Common myeloid progenitor, CD34-positive (primary cell): Measurements from ENCODE around the gene IDH3B.

Experiments used
- CTCF ChIA-PET: fragments of 350-600 bp; sonication (Branson Sonifier 250); formaldehyde crosslinking; loops from one replicate; lab custom pipeline; 2021; ENCODE audit warnings: antibody characterized with exemption; lab: Charles Lee
- POLR2A ChIA-PET: fragments of 350-600 bp; sonication (Branson Sonifier 250); formaldehyde crosslinking; loops from one replicate; lab custom pipeline; 2021; ENCODE audit warnings: antibody characterized with exemption; lab: Charles Lee
- DNase-seq, 3 donors: peaks; one replicate each; pipeline versions ENCODE4 v3.0.0 to v3.0.0-alpha.2; 2013
- H3K27ac ChIP-seq, 2 experiments: 1 replicate in 1 of 2; 2 replicates in 1 of 2; pipeline ENCODE4 v1.7.0; 2013; ENCODE audit warnings: inconsistent platforms in 2 of 2, low read length in 2 of 2, mild to moderate bottlenecking in 2 of 2, low read depth in 1 of 2, moderate library complexity in 1 of 2; ENCODE audit not compliant: severe bottlenecking in 2 of 2, insufficient read depth in 1 of 2, poor library complexity in 1 of 2
- H3K27me3 ChIP-seq, 5 experiments: replicated peaks in 2 of 5; 1 replicate in 3 of 5; 2 replicates in 2 of 5; pipeline versions ENCODE4 v1.6.1 to v1.7.0; 2013; ENCODE audit warnings: low read length in 4 of 5, mild to moderate bottlenecking in 2 of 5, moderate library complexity in 2 of 5, inconsistent platforms in 1 of 5; ENCODE audit not compliant: insufficient read depth in 5 of 5, control insufficient read depth in 4 of 5
- H3K36me3 ChIP-seq, 4 experiments: 1 replicate in 2 of 4; 2 replicates in 2 of 4; pipeline versions ENCODE4 v1.6.1 to v1.7.0; 2013; ENCODE audit warnings: low read length in 3 of 4, control low read depth in 1 of 4, mild to moderate bottlenecking in 1 of 4; ENCODE audit not compliant: control insufficient read depth in 4 of 4, insufficient read depth in 4 of 4
- H3K4me1 ChIP-seq, 4 experiments: 1 replicate in 3 of 4; 2 replicates in 1 of 4; pipeline versions ENCODE4 v1.6.1 to v1.7.1; 2013; ENCODE audit warnings: low read length in 3 of 4, mild to moderate bottlenecking in 3 of 4, control low read depth in 1 of 4, inconsistent platforms in 1 of 4, moderate library complexity in 1 of 4; ENCODE audit not compliant: control insufficient read depth in 4 of 4, insufficient read depth in 4 of 4; ENCODE audit errors: control extremely low read depth in 1 of 4
- H3K4me3 ChIP-seq, 7 experiments: 1 replicate in 4 of 7; 2 replicates in 3 of 7; pipeline versions ENCODE4 v1.5.1 to v1.7.0; 2013; ENCODE audit warnings: mild to moderate bottlenecking in 7 of 7, low read length in 6 of 7, moderate library complexity in 6 of 7, inconsistent platforms in 2 of 7, low read depth in 2 of 7, control low read depth in 1 of 7; ENCODE audit not compliant: insufficient read depth in 4 of 7, control insufficient read depth in 1 of 7; ENCODE audit errors: extremely low read depth in 1 of 7
- H3K9me3 ChIP-seq, 5 experiments: 1 replicate in 4 of 5; 2 replicates in 1 of 5; pipeline versions ENCODE4 v1.6.1 to v1.7.1; 2013; ENCODE audit warnings: low read length in 4 of 5, mild to moderate bottlenecking in 2 of 5, inconsistent platforms in 1 of 5, low read depth in 1 of 5, moderate library complexity in 1 of 5; ENCODE audit not compliant: control insufficient read depth in 4 of 5, insufficient read depth in 2 of 5; ENCODE audit errors: control extremely low read depth in 1 of 5
- WGBS: methylation state at CpG from one replicate; pipeline ENCODE4 v1.1.5; 2013; ENCODE audit not compliant: insufficient coverage; 5-methylcytosine and 5-hydroxymethylcytosine counted together

Gene IDH3B

DNA sequence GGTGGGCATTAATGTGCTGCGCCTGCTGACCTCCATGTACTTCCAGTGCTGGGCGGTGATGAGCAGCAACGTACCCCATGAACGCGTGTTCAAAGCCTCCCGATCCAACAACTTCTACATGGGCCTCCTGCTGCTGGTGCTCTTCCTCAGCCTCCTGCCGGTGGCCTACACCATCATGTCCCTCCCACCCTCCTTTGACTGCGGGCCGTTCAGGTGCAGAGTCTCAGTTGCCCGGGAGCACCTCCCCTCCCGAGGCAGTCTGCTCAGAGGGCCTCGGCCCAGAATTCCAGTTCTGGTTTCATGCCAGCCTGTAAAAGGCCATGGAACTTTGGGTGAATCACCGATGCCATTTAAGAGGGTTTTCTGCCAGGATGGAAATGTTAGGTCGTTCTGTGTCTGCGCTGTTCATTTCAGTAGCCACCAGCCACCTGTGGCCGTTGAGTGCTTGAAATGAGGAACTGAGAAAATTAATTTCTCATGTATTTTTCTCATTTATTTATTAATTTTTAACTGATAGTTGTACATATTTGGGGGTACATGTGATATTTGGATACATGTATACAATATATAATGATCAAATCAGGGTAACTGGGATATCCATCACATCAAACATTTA, 46.8 kb downstream of the IDH3B start:
- no peak overlapping the region for H3K27ac ChIP-seq

DNA sequence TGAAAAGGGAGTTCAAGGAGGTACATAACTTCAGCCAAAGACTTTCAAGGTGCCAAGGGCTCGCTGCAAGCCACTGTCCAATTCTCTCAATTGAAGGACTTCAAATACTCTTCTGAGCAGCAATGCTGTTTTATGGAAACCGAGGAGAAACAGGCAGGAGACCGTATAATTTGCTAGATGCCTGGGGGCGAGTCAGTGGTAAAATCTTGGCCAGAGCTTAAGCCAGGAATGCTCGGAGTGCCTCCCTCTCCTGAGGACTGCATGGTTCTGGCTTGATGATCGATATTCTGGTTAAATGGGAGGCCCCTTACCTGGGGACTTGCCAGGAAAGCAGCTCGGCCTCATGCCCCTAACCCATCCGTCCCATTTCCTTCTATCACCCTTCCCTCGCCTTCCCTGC, 47.4 kb downstream of the IDH3B start:
- Histone ChIP-seq H3K36me3 (no peaks in the 10 kb centered on the region), H3K27ac (no peak overlapping the region), H3K9me3 (peaks cover 0 to 5% (median 0%) of the 10 kb centered on the region in 5 experiments), H3K27me3 (peaks cover 4 to 18% (median 7%) of the 10 kb centered on the region in 5 experiments), H3K4me3 (no peak overlapping the region), H3K4me1 (no peaks in the 10 kb centered on the region)
- CTCF ChIA-PET: no interaction called here
- POLR2A ChIA-PET: no interaction called here
- 93% methylated on average over 5 of the region's 9 CpGs for WGBS
- no peak for DNase-seq

More for the DNA sequence above, 46.8 kb downstream of the IDH3B start:
- H3K9me3 ChIP-seq: peaks cover 0 to 5% (median 0%) of the 10 kb centered on the region in 5 experiments
- H3K27me3 ChIP-seq: peaks cover 4 to 15% (median 6%) of the 10 kb centered on the region in 5 experiments
- no peaks in the 10 kb centered on the region for H3K4me1 ChIP-seq
- H3K36me3 ChIP-seq: no peaks in the 10 kb centered on the region
- 89% methylated on average over 11 of the region's 16 CpGs for WGBS
- H3K4me3 ChIP-seq: no peak overlapping the region
- no peak for DNase-seq
- ChIA-PET CTCF (no interaction called here), POLR2A (no interaction called here)

DNA sequence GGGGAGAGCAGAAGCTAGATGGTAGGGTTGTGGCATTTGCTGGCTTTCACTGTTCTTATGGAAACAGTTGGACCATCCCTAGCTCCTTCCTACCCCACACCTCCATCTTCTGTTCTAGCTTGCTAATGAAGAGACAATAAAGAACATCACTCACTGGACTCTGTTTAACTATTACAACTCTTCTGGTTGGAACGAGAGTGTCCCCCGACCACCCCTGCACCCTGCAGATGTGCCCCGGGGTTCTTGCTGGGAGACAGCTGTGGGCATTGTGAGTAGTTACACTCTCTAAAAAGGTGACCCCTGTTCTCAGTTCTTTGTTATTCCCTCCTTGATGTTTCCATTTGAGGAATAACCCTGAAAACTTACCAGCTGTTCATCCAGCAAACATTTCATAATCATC, 51.9 kb downstream of the IDH3B start:
- DNase-seq: no peak
- Histone ChIP-seq H3K27ac (no peak overlapping the region), H3K4me1 (no peaks in the 10 kb centered on the region), H3K27me3 (peaks cover 6 to 19% (median 7%) of the 10 kb centered on the region in 5 experiments), H3K4me3 (no peak overlapping the region), H3K36me3 (no peaks in the 10 kb centered on the region), H3K9me3 (peaks cover 0 to 9% (median 6%) of the 10 kb centered on the region in 5 experiments)
- POLR2A ChIA-PET: no interaction called here
- CTCF ChIA-PET: no interaction called here
- WGBS: 100% methylated on average over 3 of the region's 3 CpGs

DNA sequence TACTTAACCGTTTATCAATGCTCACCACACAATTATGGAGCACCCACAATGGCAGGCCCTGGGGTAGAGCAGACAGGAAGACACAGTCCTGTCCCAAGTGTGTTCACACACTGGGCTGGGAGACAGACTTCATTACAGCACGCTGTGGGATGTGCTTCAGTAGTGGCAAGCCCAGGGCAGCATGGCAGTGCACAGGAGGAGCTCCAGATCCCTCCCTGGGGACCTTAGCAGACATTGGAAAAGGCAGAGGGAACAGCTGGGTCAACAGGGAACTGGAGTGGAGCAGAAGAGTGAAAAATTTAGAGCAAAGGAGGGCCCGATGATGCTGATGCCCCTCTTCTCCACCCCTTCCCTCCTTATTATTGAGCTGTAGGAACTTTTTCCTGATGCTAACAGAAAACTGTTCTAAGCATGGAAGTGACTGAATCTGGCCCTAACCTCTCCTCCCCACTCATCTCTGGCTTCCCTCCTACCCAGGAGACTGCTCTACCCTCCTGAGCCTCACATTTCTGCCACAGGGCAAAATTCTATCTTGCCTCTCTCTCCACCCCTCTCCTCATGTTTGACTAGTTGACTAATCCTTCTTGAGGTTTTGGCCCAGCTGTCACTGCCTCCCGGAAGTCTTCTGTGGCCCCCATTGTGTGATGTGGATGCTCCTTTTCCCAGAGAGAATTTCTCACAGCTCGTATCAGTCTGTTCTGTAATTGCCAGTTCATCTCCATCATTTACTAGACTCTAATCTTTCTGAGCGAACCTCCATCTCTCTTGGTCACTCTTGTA, 52.9 kb downstream of the IDH3B start:
- ChIA-PET POLR2A (no interaction called here), CTCF (no interaction called here)
- no peak overlapping the region for H3K27ac ChIP-seq
- WGBS: 80% methylated on average over 3 of the region's 6 CpGs
- no peak for DNase-seq
- H3K4me1 ChIP-seq: no peaks in the 10 kb centered on the region
- peaks cover 0 to 9% (median 6%) of the 10 kb centered on the region in 5 experiments for H3K9me3 ChIP-seq
- H3K27me3 ChIP-seq: peaks cover 6 to 19% (median 7%) of the 10 kb centered on the region in 5 experiments
- no peak overlapping the region for H3K4me3 ChIP-seq
- H3K36me3 ChIP-seq: no peaks in the 10 kb centered on the region

DNA sequence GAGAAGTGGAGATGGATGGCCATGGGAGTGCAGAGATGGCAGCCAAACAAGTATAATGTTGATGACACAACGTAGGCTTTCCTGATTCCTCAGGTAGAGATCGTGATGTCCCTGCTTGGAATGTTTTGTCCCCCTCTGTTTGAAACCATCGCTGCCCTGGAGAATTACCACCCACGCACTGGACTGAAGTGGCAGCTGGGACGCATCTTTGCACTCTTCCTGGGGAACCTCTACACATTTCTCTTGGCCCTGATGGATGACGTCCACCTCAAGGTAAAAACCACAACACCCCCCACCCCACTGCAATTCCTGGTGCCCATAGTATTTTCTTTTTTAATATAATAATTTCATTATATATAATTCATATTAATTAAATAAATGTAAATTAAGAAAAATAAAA, 53.7 kb downstream of the IDH3B start:
- POLR2A ChIA-PET: no interaction called here
- Histone ChIP-seq H3K4me1 (no peaks in the 10 kb centered on the region), H3K36me3 (no peaks in the 10 kb centered on the region), H3K27me3 (peaks cover 6 to 17% (median 7%) of the 10 kb centered on the region in 5 experiments), H3K27ac (no peak overlapping the region), H3K9me3 (peaks cover 0 to 13% (median 13%) of the 10 kb centered on the region in 5 experiments), H3K4me3 (no peak overlapping the region)
- DNase-seq: no peak
- CTCF ChIA-PET: no interaction called here
- WGBS: 100% methylated on average over 2 of the region's 6 CpGs
